IMR-90 (cell line): ENCODE measurements around the gene NLRC3. TPM values are rescaled to one million over a fixed set of nuclear protein-coding genes. Genes with fewer than 3 reads are reported as not detected.

Experiments used
- ATAC-seq: fragments of 200-7000 bp; cut with Tn5 transposase; 2 replicates; pipeline ENCODE4 v1.9.1; 2020; ENCODE audit warnings: low read depth, mild to moderate bottlenecking, moderate library complexity
- BruUV-seq: library from RNA; stranded (reverse); fragments of 400-500 nt; replicated peaks from 2 replicates; lab custom pipeline; 2021; lab: Mats Ljungman, UMichigan
- CTCF ChIA-PET: fragments of 300-600 bp; formaldehyde crosslinking; extraction: SDS; loops from one replicate; lab custom pipeline; 2021; ENCODE audit warnings: antibody characterized with exemption; lab: Yijun Ruan, JAX
- POLR2A ChIA-PET: fragments of 300-600 bp; sonication (Branson Sonifier 250); formaldehyde crosslinking; loops from one replicate; lab custom pipeline; 2022; ENCODE audit warnings: antibody characterized with exemption; ENCODE audit not compliant: unreplicated experiment; lab: Charles Lee
- DNase-seq: peaks from one replicate; pipeline ENCODE4 v3.0.0; 2013
- H2AFZ ChIP-seq: replicated peaks from 2 replicates; pipeline ENCODE3; 2013; ENCODE audit warnings: low read length, mild to moderate bottlenecking; ENCODE audit not compliant: poor library complexity
- H2AK5ac ChIP-seq: 2 replicates; pipeline ENCODE4 v1.6.1; 2013; ENCODE audit warnings: low read depth, low read length, inconsistent platforms
- H2AK9ac ChIP-seq: replicated peaks from 2 replicates; pipeline ENCODE3; 2013; ENCODE audit warnings: mild to moderate bottlenecking, low read depth, low read length, moderate library complexity; ENCODE audit not compliant: poor library complexity
- H2BK120ac ChIP-seq: 2 replicates; pipeline ENCODE4 v1.6.1; 2013; ENCODE audit warnings: low read depth, low read length, inconsistent platforms
- H2BK15ac ChIP-seq: 3 replicates; pipeline ENCODE4 v1.6.1; 2013; ENCODE audit warnings: low read depth, low read length, inconsistent platforms
- H2BK20ac ChIP-seq: 2 replicates; pipeline ENCODE4 v1.6.1; 2013; ENCODE audit warnings: low read depth, mild to moderate bottlenecking, inconsistent platforms, low read length, moderate library complexity
- H2BK5ac ChIP-seq: 2 replicates; pipeline ENCODE4 v1.6.1; 2013; ENCODE audit warnings: mild to moderate bottlenecking, low read depth, low read length, inconsistent platforms; ENCODE audit not compliant: poor library complexity, severe bottlenecking
- H3K14ac ChIP-seq: replicated peaks from 2 replicates; pipeline ENCODE4 v1.6.1; 2013; ENCODE audit warnings: low read depth, low read length, inconsistent platforms
- H3K18ac ChIP-seq: 2 replicates; pipeline ENCODE4 v1.6.1; 2013; ENCODE audit warnings: low read depth, low read length, control low read depth
- H3K23ac ChIP-seq: 2 replicates; pipeline ENCODE4 v1.6.1; 2013; ENCODE audit warnings: low read depth, low read length, inconsistent platforms
- H3K27ac ChIP-seq: 2 replicates; pipeline ENCODE4 v1.5.1; 2013; ENCODE audit warnings: mild to moderate bottlenecking, control low read depth, low read length; ENCODE audit not compliant: insufficient read depth
- H3K27me3 ChIP-seq: 2 replicates; pipeline ENCODE4 v1.6.1; 2013; ENCODE audit warnings: low read length; ENCODE audit not compliant: control insufficient read depth, insufficient read depth
- H3K36me3 ChIP-seq: 2 replicates; pipeline ENCODE4 v1.6.1; 2013; ENCODE audit warnings: low read length, mixed read lengths; ENCODE audit not compliant: control insufficient read depth, insufficient read depth
- H3K4ac ChIP-seq: 2 replicates; pipeline ENCODE4 v1.6.1; 2013; ENCODE audit warnings: low read depth, low read length, inconsistent platforms
- H3K4me1 ChIP-seq: 2 replicates; pipeline ENCODE4 v1.6.1; 2013; ENCODE audit warnings: low read length, mixed read lengths; ENCODE audit not compliant: control insufficient read depth, insufficient read depth
- H3K4me2 ChIP-seq: 2 replicates; pipeline ENCODE4 v1.6.1; 2013; ENCODE audit warnings: low read depth, mild to moderate bottlenecking, control low read depth, low read length, moderate library complexity
- H3K4me3 ChIP-seq: 2 replicates; pipeline ENCODE4 v1.5.1; 2013; ENCODE audit warnings: low read depth, mild to moderate bottlenecking, control low read depth, low read length, moderate library complexity; ENCODE audit not compliant: insufficient read depth
- H3K56ac ChIP-seq: 2 replicates; pipeline ENCODE4 v1.6.1; 2013; ENCODE audit warnings: low read length, inconsistent platforms; ENCODE audit not compliant: insufficient read depth; ENCODE audit errors: extremely low read depth
- H3K79me1 ChIP-seq, 2 experiments: 2 replicates each; pipeline ENCODE4 v1.6.1; 2013; ENCODE audit warnings: low read length in 2 of 2, inconsistent platforms in 1 of 2, low read depth in 1 of 2
- H3K9ac ChIP-seq: 2 replicates; pipeline ENCODE4 v1.6.1; 2013; ENCODE audit warnings: low read depth, low read length, control low read depth
- H3K9me1 ChIP-seq: 2 replicates; pipeline ENCODE4 v1.6.1; 2013; ENCODE audit warnings: low read length, inconsistent platforms; ENCODE audit not compliant: insufficient read depth
- H3K9me3 ChIP-seq: 2 replicates; pipeline ENCODE4 v1.6.1; 2013; ENCODE audit warnings: low read length; ENCODE audit not compliant: control insufficient read depth, insufficient read depth
- H4K20me1 ChIP-seq: 2 replicates; pipeline ENCODE4 v1.6.1; 2013; ENCODE audit warnings: low read length, inconsistent platforms; ENCODE audit not compliant: insufficient read depth
- H4K5ac ChIP-seq: 2 replicates; pipeline ENCODE4 v1.6.1; 2013; ENCODE audit warnings: mild to moderate bottlenecking, low read depth, low read length, control low read depth
- H4K8ac ChIP-seq, 2 experiments: 2 replicates each; pipeline ENCODE4 v1.6.1; 2013; ENCODE audit warnings: low read depth in 2 of 2, low read length in 2 of 2, control low read depth in 1 of 2, inconsistent platforms in 1 of 2
- H4K91ac ChIP-seq: 2 replicates; pipeline ENCODE4 v1.6.1; 2013; ENCODE audit warnings: low read depth, low read length, inconsistent platforms; ENCODE audit not compliant: insufficient read depth
- RAD21 ChIP-seq: IDR thresholded peaks from 2 replicates; pipeline ENCODE4 v1.6.1; 2012; ENCODE audit warnings: low read length, improper control_type of control experiment
- WGBS, 2 experiments: methylation state at CpG; one replicate each; pipeline versions ENCODE4 v1.1.5 to v1.1.7; 2013; ENCODE audit warnings: missing lambda C conversion rate in 2 of 2; ENCODE audit not compliant: insufficient read length in 1 of 2; ENCODE audit errors: extremely low coverage in 2 of 2; 5-methylcytosine and 5-hydroxymethylcytosine counted together
- dilution Hi-C: fragments of 300-500 bp; cut with HindIII; formaldehyde crosslinking; loops from one replicate; pipeline ENCODE4 v1.14.3; 2018; ENCODE audit warnings: low sequenced_read_pairs; ENCODE audit not compliant: unreplicated experiment
- in situ Hi-C: fragments of 300-500 bp; cut with MboI; formaldehyde crosslinking; loops from 3 replicates; pipeline ENCODE4 v1.14.3; 2019; ENCODE audit warnings: low sequenced_read_pairs, inconsistent platforms, mixed read lengths
- intact Hi-C: fragments of 100-400 bp; cut with micrococcal nuclease; formaldehyde crosslinking; loops from 2 replicates; pipeline ENCODE4 v1.10.0; 2022
- polyA plus RNA-seq, 3 experiments: library from polyadenylated mRNA; depleted of rRNA; stranded (reverse); fragments of >200 nt; gene quantifications; 2 replicates each; pipeline ENCODE4 v1.2.3, GENCODE V29; 2012; ENCODE audit warnings: low replicate concordance in 1 of 3
- total RNA-seq: library from RNA; depleted of rRNA; stranded (reverse); fragments of >200 nt; gene quantifications from 2 replicates; pipeline ENCODE4 v1.2.3, GENCODE V29; 2012
- TF ChIP-seq, protein P1 (sequence below): fragments of 150-350 bp; IDR thresholded peaks from 2 replicates; pipeline ENCODE4 v1.6.1; 2017; ENCODE audit warnings: mild to moderate bottlenecking, antibody characterized with exemption, low read length, low read depth

The NLRC3 gene
- total and polyA plus RNA-seq, 2 of the 4 experiments (the other 2 are of a cell fraction) = not detected

DNA sequence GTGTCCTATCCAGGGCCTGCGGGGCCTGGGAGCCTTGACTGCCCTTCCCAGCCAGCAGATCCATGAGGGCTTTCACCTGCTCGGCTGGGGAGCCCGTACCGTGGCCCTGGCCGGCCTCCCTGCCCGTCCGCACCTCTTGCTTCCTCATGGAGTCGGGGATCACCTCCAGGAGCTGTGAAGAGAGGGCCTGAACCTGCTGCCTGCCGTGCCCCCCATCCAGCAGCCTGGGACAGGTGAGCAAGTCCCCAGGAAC, 12.4 kb downstream of the NLRC3 start:
- Histone ChIP-seq H3K27me3 (no peaks in the 10 kb centered on the region; the same call in 1 of the 2 replicates), H4K8ac (no peak overlapping the region), H3K23ac (no peak overlapping the region), H3K27ac (no peak overlapping the region), H2AK9ac (no peak overlapping the region), H4K91ac (no peak overlapping the region), H2BK15ac (no peak overlapping the region), H3K9me3 (peaks cover 2% of the 10 kb centered on the region; the same call in 1 of the 2 replicates), H2BK120ac (no peak overlapping the region), H3K18ac (no peak overlapping the region), H2AFZ (no peak overlapping the region), H3K14ac (no peak overlapping the region), H2BK5ac (no peak overlapping the region), H3K4me3 (no peak overlapping the region), H3K4me2 (no peak overlapping the region), H3K79me1 (no peaks in the 10 kb centered on the region), H3K9ac (no peak overlapping the region), H3K36me3 (no peaks in the 10 kb centered on the region), H3K9me1 (no peaks in the 10 kb centered on the region), H4K5ac (no peak overlapping the region), H2AK5ac (no peak overlapping the region), H2BK20ac (no peak overlapping the region), H3K4ac (no peak overlapping the region), H3K4me1 (no peaks in the 10 kb centered on the region), H3K56ac (no peak overlapping the region), H4K20me1 (no peaks in the 10 kb centered on the region)
- in situ Hi-C loops (no loop called here), intact Hi-C loops (no loop called here), dilution Hi-C loops (no loop called here)
- ChIA-PET CTCF (no interaction called here), POLR2A (no interaction called here)
- no CpG with 5 or more reads among the region's 9 CpGs for WGBS, 2 experiments
- no peak for TF ChIP-seq RAD21
- TF ChIP-seq, protein P1, sequence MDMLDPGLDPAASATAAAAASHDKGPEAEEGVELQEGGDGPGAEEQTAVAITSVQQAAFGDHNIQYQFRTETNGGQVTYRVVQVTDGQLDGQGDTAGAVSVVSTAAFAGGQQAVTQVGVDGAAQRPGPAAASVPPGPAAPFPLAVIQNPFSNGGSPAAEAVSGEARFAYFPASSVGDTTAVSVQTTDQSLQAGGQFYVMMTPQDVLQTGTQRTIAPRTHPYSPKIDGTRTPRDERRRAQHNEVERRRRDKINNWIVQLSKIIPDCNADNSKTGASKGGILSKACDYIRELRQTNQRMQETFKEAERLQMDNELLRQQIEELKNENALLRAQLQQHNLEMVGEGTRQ = no peak
- no TSS peak for BruUV-seq
- ATAC-seq (no peak), DNase-seq (no peak)
